RWPE1 (cell line): ENCODE results near the gene RFX2.

Experiments
- CTCF ChIA-PET: fragments of 350-600 bp; sonication (Branson Sonifier 250); formaldehyde crosslinking; extraction: SDS; loops from one replicate; lab custom pipeline; 2021; lab: Yijun Ruan, JAX
- POLR2A ChIA-PET: fragments of 400-600 bp; formaldehyde crosslinking; extraction: SDS; loops from one replicate; lab custom pipeline; 2020; ENCODE audit warnings: antibody characterized with exemption; ENCODE audit not compliant: low non-redundant PET; lab: Yijun Ruan, JAX
- DNase-seq: peaks from one replicate; pipeline ENCODE4 v3.0.0; 2012; ENCODE audit warnings: low spot score
- H3K27ac ChIP-seq: fragments of 450-650 bp; 2 replicates; pipeline ENCODE4 v1.5.1; 2017
- CTCF ChIP-seq: fragments of 450-650 bp; conservative IDR thresholded peaks from 2 replicates; pipeline ENCODE4 v1.5.1; 2017; ENCODE audit warnings: low read depth, mild to moderate bottlenecking

Gene RFX2

GRCh38 chr19:5960005-5961001 lies 150.0 kb downstream of the RFX2 start:
- no peak for TF ChIP-seq CTCF
- DNase-seq: no peak
- peak overlapping the region; percentile 29 for H3K27ac ChIP-seq
- POLR2A ChIA-PET: interaction anchor here (0.6 kb wide), 1 partner anchor 504 kb away, joined by 3 read pairs; the partner anchor contains the start of gene CRB3
- CTCF ChIA-PET: interaction anchor here (0.8 to 1.0 kb wide), 2 partner anchors 8 to 9 kb away, joined by 3 read pairs; no protein-coding TSS in a partner anchor

GRCh38 chr19:5959260-5960004 lies 150.9 kb downstream of the RFX2 start:
- ChIA-PET CTCF (interaction anchor here (0.8 to 1.0 kb wide), 2 partner anchors 8 to 10 kb away, joined by 3 read pairs; no protein-coding TSS in a partner anchor), POLR2A (no interaction called here)
- no peak overlapping the region for H3K27ac ChIP-seq

GRCh38 chr19:5958851-5959122 lies 151.5 kb downstream of the RFX2 start:
- ChIA-PET CTCF (no interaction called here), POLR2A (no interaction called here)
- TF ChIP-seq CTCF: no peak
- H3K27ac ChIP-seq: peak overlapping the region; percentile 12; the same call in 1 of the 2 replicates
- no peak for DNase-seq

More at GRCh38 chr19:5959260-5960004, 150.9 kb downstream of the RFX2 start:
- TF ChIP-seq CTCF: no peak
- DNase-seq: no peak

- ChIA-PET POLR2A (no interaction called here), CTCF (no interaction called here)
- no peak for TF ChIP-seq CTCF
- DNase-seq: no peak
- peak overlapping the region; percentile 12; the same call in 1 of the 2 replicates for H3K27ac ChIP-seq
These were observed 152.0 kb downstream of the RFX2 start for GRCh38 chr19:5958074-5958850.

GRCh38 chr19:5957170-5957569 lies 153.1 kb downstream of the RFX2 start:
- TF ChIP-seq CTCF: no peak
- ChIA-PET CTCF (no interaction called here), POLR2A (no interaction called here)
- DNase-seq: no peak
- H3K27ac ChIP-seq: peak overlapping the region; percentile 22; the same call in 1 of the 2 replicates

GRCh38 chr19:5956728-5957127 lies 153.6 kb downstream of the RFX2 start:
- DNase-seq: no peak
- CTCF ChIA-PET: interaction anchor here (1.4 kb wide), 1 partner anchor 153 kb away, joined by 5 read pairs; no protein-coding TSS in a partner anchor
- POLR2A ChIA-PET: no interaction called here
- peak overlapping the region; percentile 22; the same call in 1 of the 2 replicates for H3K27ac ChIP-seq
- no peak for TF ChIP-seq CTCF
